ENCODE measurements around the gene C2CD4B. TPM values are rescaled to one million over a fixed set of nuclear protein-coding genes. Genes with fewer than 3 reads are reported as not detected.
A peak's percentile ranks its signal among the peaks of the same experiment; 100 is the strongest.

The C2CD4B gene
- total and polyA plus RNA-seq, 2 of the 13 experiments (the other 11 are each of a cell fraction or from before 2014, with no cell fraction given): not detected

DNA sequence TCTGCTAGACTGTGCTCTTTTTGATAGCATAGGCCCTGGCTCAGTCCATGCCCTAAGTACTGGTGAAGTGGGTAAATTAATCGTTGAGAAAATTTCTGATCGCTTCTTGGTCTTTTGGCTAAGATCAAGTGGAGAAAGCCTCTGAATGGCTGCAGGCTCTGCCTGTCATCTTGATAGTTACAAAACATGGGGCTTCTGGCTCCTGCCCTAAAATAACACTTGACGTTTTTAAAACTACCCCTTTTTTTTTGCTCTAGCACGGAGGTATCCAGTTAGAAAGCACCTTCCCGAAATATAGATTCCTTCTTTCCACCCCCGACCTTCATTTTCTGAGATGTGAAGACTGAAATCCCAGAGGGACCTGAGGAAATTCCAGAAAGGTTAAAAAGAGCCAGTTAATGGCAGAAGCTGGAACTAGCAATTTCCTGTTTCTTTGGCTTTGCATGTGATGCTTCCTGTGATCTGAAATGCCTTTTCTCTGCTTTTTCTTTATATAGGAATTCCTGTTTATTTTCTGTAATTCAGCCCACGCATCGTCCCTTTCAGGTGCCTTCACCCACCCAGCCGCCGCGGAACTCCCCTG is 799 bp upstream of the C2CD4B start (continued):
- TF ChIP-seq TRAFD1 (CRISPR knock-in tag; IDR thresholded peaks at IDR 0.05; ENCODE audit: borderline replicate concordance): no peak
- TF ChIP-seq ELF3 (CRISPR knock-in tag; IDR thresholded peaks at IDR 0.05): no peak
- no peak for TF ChIP-seq CCDC6 (CRISPR knock-in tag; IDR thresholded peaks at IDR 0.05)

- Histone ChIP-seq H2AFZ (ENCODE audit: low read length) (no peak overlapping the region), H3K27ac (ENCODE audit: extremely low read length, insufficient read depth, low read length) (no peak overlapping the region), H3K27me3 (ENCODE audit: control insufficient read depth in 1 of 2, insufficient read depth in 2 of 2, low read length in 2 of 2) (peaks cover 1 to 27% of the 10 kb centered on the region in 2 experiments; a peak in 3 of 5 replicates), H3K4me2 (ENCODE audit: low read depth, low read length) (peak overlapping the region; percentile 23; the same call in 1 of the 2 replicates), H3K4me1 (ENCODE audit: insufficient read depth, low read length) (no peaks in the 10 kb centered on the region), H3K9ac (ENCODE audit: insufficient read depth, low read depth, low read length) (no peak overlapping the region), H3K79me2 (ENCODE audit: insufficient read depth, low read length) (no peaks in the 10 kb centered on the region), H3K36me3 (replicated peaks in 1 of 2; ENCODE audit: control insufficient read depth in 1 of 2, insufficient read depth in 2 of 2, low read length in 2 of 2) (no peaks in the 10 kb centered on the region), H3K9me3 (ENCODE audit: low read length) (no peaks in the 10 kb centered on the region), H3K4me3 (replicated peaks in 1 of 3; ENCODE audit: insufficient read depth in 1 of 3, low read depth in 2 of 3, low read length in 3 of 3) (peak overlapping the region in 1 of 3 experiments; percentile 28; a peak in 1 of 6 replicates), H4K20me1 (ENCODE audit: insufficient read depth, low read length) (no peaks in the 10 kb centered on the region)
- TF ChIP-seq ZNF670 (CRISPR knock-in tag; IDR thresholded peaks at IDR 0.05; ENCODE audit: borderline replicate concordance): no peak
- TF ChIP-seq GATA4 (IDR thresholded peaks at IDR 0.05; ENCODE audit: borderline replicate concordance, low read depth): no peak
- TF ChIP-seq ZNF704 (CRISPR knock-in tag; IDR thresholded peaks at IDR 0.05; ENCODE audit: borderline replicate concordance): no peak
- no peak for TF ChIP-seq CEBPG (CRISPR knock-in tag; IDR thresholded peaks at IDR 0.05)
- TF ChIP-seq HNRNPLL (IDR thresholded peaks at IDR 0.05; ENCODE audit: low read depth, low read length, poor library complexity, severe bottlenecking): peak; percentile 88
- TF ChIP-seq TCF12 (IDR thresholded peaks at IDR 0.05): no peak
- no peak for TF ChIP-seq TCF12 (CRISPR knock-in tag; IDR thresholded peaks at IDR 0.05)
- no peak for TF ChIP-seq TCF7L2 (IDR thresholded peaks at IDR 0.05; ENCODE audit: low read depth, low read length)
- ChIA-PET POLR2A (no interaction called here), CTCF (ENCODE audit: low intra/inter-chr PET ratio, low total read pairs) (no interaction called here)
- DNase-seq (ENCODE audit: low spot score): no peak
- peak; percentile 79 for ATAC-seq
- in situ Hi-C loops (cut with HindIII; ENCODE audit: extremely low pct_ligation_motif_present, low pct_unique_long_range_greater_than_20kb) (no loop called here), intact Hi-C loops (cut with micrococcal nuclease; ENCODE audit: unreplicated experiment) (no loop called here)
- 70% methylated on average over 55 of the region's 98 CpGs for WGBS (ENCODE audit: low lambda C conversion rate)
- BruUV-seq (replicated peaks): no TSS peak
- no peak for FAIRE-seq
Observed at GRCh38 chr15:62164396-62165103, 535 bp downstream of the C2CD4B start.
